H9 (cell line): ENCODE results near the gene GRIA4. TPM values are rescaled to one million over a fixed set of nuclear protein-coding genes. Genes with fewer than 3 reads are reported as not detected.

ENCODE experiments used
- DNase-seq: peaks from one replicate; pipeline ENCODE4 v3.0.0-alpha.2; 2017
- H2AFZ ChIP-seq: one replicate; pipeline ENCODE4 v1.6.1; 2013; ENCODE audit warnings: mild to moderate bottlenecking, low read length, control low read depth, moderate library complexity
- H2AK5ac ChIP-seq: 2 replicates; pipeline ENCODE4 v1.6.1; 2013; ENCODE audit warnings: low read length, control low read depth, mixed read lengths; ENCODE audit not compliant: insufficient read length
- H2BK120ac ChIP-seq: one replicate; pipeline ENCODE4 v1.6.1; 2013; ENCODE audit warnings: low read depth, mild to moderate bottlenecking, low read length, control low read depth, inconsistent platforms; ENCODE audit not compliant: poor library complexity, severe bottlenecking
- H2BK12ac ChIP-seq: 2 replicates; pipeline ENCODE4 v1.6.1; 2013; ENCODE audit warnings: low read length, control low read depth, mixed read lengths, low read depth; ENCODE audit not compliant: insufficient read length
- H2BK15ac ChIP-seq: 2 replicates; pipeline ENCODE4 v1.6.1; 2013; ENCODE audit warnings: low read depth, low read length, control low read depth
- H2BK20ac ChIP-seq: one replicate; pipeline ENCODE4 v1.6.1; 2013; ENCODE audit warnings: low read depth, mild to moderate bottlenecking, low read length, control low read depth, inconsistent platforms; ENCODE audit not compliant: poor library complexity, severe bottlenecking
- H2BK5ac ChIP-seq: 2 replicates; pipeline ENCODE4 v1.6.1; 2013; ENCODE audit warnings: low read length, control low read depth, mixed read lengths; ENCODE audit not compliant: insufficient read length
- H3K14ac ChIP-seq: 2 replicates; pipeline ENCODE4 v1.6.1; 2013; ENCODE audit warnings: low read length, control low read depth; ENCODE audit not compliant: insufficient read depth
- H3K18ac ChIP-seq: 2 replicates; pipeline ENCODE4 v1.6.1; 2013; ENCODE audit warnings: low read depth, mild to moderate bottlenecking, mixed read lengths, low read length, control low read depth; ENCODE audit not compliant: insufficient read length
- H3K23ac ChIP-seq: 2 replicates; pipeline ENCODE4 v1.6.1; 2013; ENCODE audit warnings: low read length, control low read depth, mixed read lengths, low read depth; ENCODE audit not compliant: insufficient read length
- H3K23me2 ChIP-seq: 2 replicates; pipeline ENCODE4 v1.6.1; 2013; ENCODE audit warnings: low read depth, mild to moderate bottlenecking, mixed read lengths, low read length, control low read depth; ENCODE audit not compliant: insufficient read length, poor library complexity, severe bottlenecking
- H3K27ac ChIP-seq: 2 replicates; pipeline ENCODE4 v1.5.1; 2013; ENCODE audit warnings: low read length, control low read depth, mixed read lengths, low read depth; ENCODE audit not compliant: insufficient read length
- H3K27me3 ChIP-seq: 2 replicates; pipeline ENCODE4 v1.6.1; 2013; ENCODE audit warnings: low read length, control low read depth, inconsistent platforms; ENCODE audit not compliant: insufficient read depth
- H3K4ac ChIP-seq: 2 replicates; pipeline ENCODE4 v1.6.1; 2013; ENCODE audit warnings: low read depth, mild to moderate bottlenecking, control low read depth, inconsistent platforms, low read length, moderate library complexity
- H3K4me1 ChIP-seq: 2 replicates; pipeline ENCODE4 v1.6.1; 2013; ENCODE audit warnings: low read length, control low read depth, inconsistent platforms; ENCODE audit not compliant: insufficient read depth
- H3K4me2 ChIP-seq: 2 replicates; pipeline ENCODE4 v1.6.1; 2013; ENCODE audit warnings: low read length, control low read depth, mixed read lengths; ENCODE audit not compliant: insufficient read length, insufficient read depth
- H3K56ac ChIP-seq: 2 replicates; pipeline ENCODE4 v1.6.1; 2013; ENCODE audit warnings: low read depth, mild to moderate bottlenecking, mixed read lengths, low read length, control low read depth; ENCODE audit not compliant: insufficient read length
- H3K79me1 ChIP-seq: 2 replicates; pipeline ENCODE4 v1.6.1; 2013; ENCODE audit warnings: low read depth, mild to moderate bottlenecking, moderate library complexity, low read length, control low read depth, inconsistent platforms; ENCODE audit not compliant: insufficient read depth, poor library complexity, severe bottlenecking
- H3K79me2 ChIP-seq: 2 replicates; pipeline ENCODE4 v1.6.1; 2013; ENCODE audit warnings: low read length, control low read depth, inconsistent platforms; ENCODE audit not compliant: insufficient read depth
- H3K9ac ChIP-seq: 2 replicates; pipeline ENCODE4 v1.6.1; 2013; ENCODE audit warnings: low read length, control low read depth, mixed read lengths; ENCODE audit not compliant: insufficient read length; ENCODE audit errors: extremely low read depth
- H3K9me3 ChIP-seq: one replicate; pipeline ENCODE4 v1.6.1; 2013; ENCODE audit warnings: low read depth, low read length, inconsistent platforms; ENCODE audit not compliant: control insufficient read depth
- H3T11ph ChIP-seq: one replicate; pipeline ENCODE4 v1.6.1; 2013; ENCODE audit warnings: mild to moderate bottlenecking, low read length, control low read depth, inconsistent platforms
- H4K20me1 ChIP-seq: one replicate; pipeline ENCODE4 v1.6.1; 2013; ENCODE audit not compliant: control insufficient read depth, insufficient read length, insufficient read depth
- H4K5ac ChIP-seq: 2 replicates; pipeline ENCODE4 v1.6.1; 2013; ENCODE audit warnings: low read depth, mild to moderate bottlenecking, mixed read lengths, low read length, control low read depth; ENCODE audit not compliant: insufficient read length
- H4K8ac ChIP-seq: replicated peaks from 2 replicates; pipeline ENCODE4 v1.6.1; 2013; ENCODE audit warnings: low read length, control low read depth, mixed read lengths, low read depth; ENCODE audit not compliant: insufficient read length
- H4K91ac ChIP-seq: 2 replicates; pipeline ENCODE4 v1.6.1; 2013; ENCODE audit warnings: low read depth, mild to moderate bottlenecking, moderate library complexity, mixed read lengths, low read length, control low read depth; ENCODE audit not compliant: insufficient read length
- H3K27ac Mint-ChIP-seq, 3 experiments: 2 replicates in 2 of 3; 3 replicates in 1 of 3; pipeline ENCODE4 v1.8.0; 2020 to 2021; ENCODE audit warnings: mixed read lengths in 3 of 3, mild to moderate bottlenecking in 1 of 3, moderate library complexity in 1 of 3
- H3K27me3 Mint-ChIP-seq: 2 replicates; pipeline ENCODE4 v1.8.0; 2021; ENCODE audit warnings: low read depth, mild to moderate bottlenecking, moderate library complexity, mixed read lengths
- H3K36me3 Mint-ChIP-seq, 3 experiments: 2 replicates in 2 of 3; 3 replicates in 1 of 3; pipeline ENCODE4 v1.8.0; 2020 to 2021; ENCODE audit warnings: low read depth in 3 of 3, mixed read lengths in 3 of 3; ENCODE audit not compliant: insufficient read depth in 1 of 3
- H3K4me1 Mint-ChIP-seq, 2 experiments: 2 replicates each; pipeline ENCODE4 v1.8.0; 2020; ENCODE audit warnings: mixed read lengths in 2 of 2
- H3K4me3 Mint-ChIP-seq, 2 experiments: 2 replicates in 1 of 2; 3 replicates in 1 of 2; pipeline ENCODE4 v1.8.0; 2020 to 2021; ENCODE audit warnings: mild to moderate bottlenecking in 2 of 2, mixed read lengths in 2 of 2, moderate library complexity in 1 of 2
- H3K9me3 Mint-ChIP-seq, 2 experiments: 2 replicates in 1 of 2; 3 replicates in 1 of 2; pipeline ENCODE4 v1.8.0; 2020; ENCODE audit warnings: mild to moderate bottlenecking in 2 of 2, mixed read lengths in 2 of 2, moderate library complexity in 1 of 2
- CTCF ChIP-seq: fragments of 200-600 bp; sonication (generic); conservative IDR thresholded peaks from 3 replicates; pipeline ENCODE4 v1.8.0; 2021; ENCODE audit warnings: antibody characterized with exemption, mild to moderate bottlenecking
- WGBS: extraction: QIAGEN DNeasy Blood & Tissue Kit; methylation state at CpG from one replicate; pipeline ENCODE4 v1.1.7; 2013; ENCODE audit warnings: missing lambda C conversion rate, low lambda C conversion rate, mixed read lengths; ENCODE audit not compliant: insufficient read length; ENCODE audit errors: extremely low coverage; 5-methylcytosine and 5-hydroxymethylcytosine counted together
- total RNA-seq: library from RNA; stranded (reverse); gene quantifications from 2 replicates; pipeline ENCODE4 v1.2.1, GENCODE V29; 2021

The GRIA4 gene
- total RNA-seq, 1 experiment from 2014 or later, result 0.83 TPM

- no peak overlapping the region for H2AK5ac ChIP-seq
- H3K79me1 ChIP-seq, result no peaks in the 10 kb centered on the region
- no peak for TF ChIP-seq CTCF
- no peak overlapping the region for H2AFZ ChIP-seq
- no peaks in the 10 kb centered on the region for H3K4me1 ChIP-seq
- no peaks in the 10 kb centered on the region for H3K9me3 ChIP-seq
- no peak overlapping the region for H3K56ac ChIP-seq
- Mint-ChIP-seq H3K4me3 (no peak overlapping the region), H3K27me3 (no peaks in the 10 kb centered on the region), H3K27ac (no peak overlapping the region), H3K4me1 (peaks cover 3 to 4% of the 10 kb centered on the region in 2 experiments; a peak in 3 of 4 replicates), H3K9me3 (no peaks in the 10 kb centered on the region), H3K36me3 (no peaks in the 10 kb centered on the region)
- no peak overlapping the region for H4K5ac ChIP-seq
- H3K23me2 ChIP-seq, result no peaks in the 10 kb centered on the region
- H3K4me2 ChIP-seq, result no peak overlapping the region
- H4K20me1 ChIP-seq, result no peaks in the 10 kb centered on the region
- H4K8ac ChIP-seq, result no peak overlapping the region
- DNase-seq, result no peak
- no peak overlapping the region for H2BK15ac ChIP-seq
- no peak overlapping the region for H3K27ac ChIP-seq
- H3K4ac ChIP-seq, result no peak overlapping the region
- no peaks in the 10 kb centered on the region for H3K27me3 ChIP-seq
- no peak overlapping the region for H2BK20ac ChIP-seq
- no peak overlapping the region for H3K18ac ChIP-seq
- H3K9ac ChIP-seq, result no peak overlapping the region
- WGBS, result no CpG with 5 or more reads among the region's 1 CpG
- no peak overlapping the region for H4K91ac ChIP-seq
- no peak overlapping the region for H3T11ph ChIP-seq
- H3K14ac ChIP-seq, result no peak overlapping the region
- H2BK120ac ChIP-seq, result no peak overlapping the region
- no peak overlapping the region for H3K23ac ChIP-seq
- no peak overlapping the region for H2BK12ac ChIP-seq
- no peak overlapping the region for H2BK5ac ChIP-seq
- no peaks in the 10 kb centered on the region for H3K79me2 ChIP-seq
Measured at GRCh38 chr11:105738251-105738650, 128.4 kb downstream of the GRIA4 start.
